ENCODE results near the gene SUCLG2.

- TF ChIP-seq CTCF (IDR thresholded peaks at IDR 0.05) (no peak), POLR2A (IDR thresholded peaks at IDR 0.05) (no peak), POLR2AphosphoS5 (IDR thresholded peaks at IDR 0.05) (no peak)
Measured at GRCh38 chr3:67576441-67576840, 78.0 kb downstream of the SUCLG2 start.
